ENCODE measurements around the gene SORBS2.

SORBS2 gene

GRCh38 chr4:185542626-185543315 lies 269.2 kb downstream of the SORBS2 start:
- no peak for FAIRE-seq
- DNase-seq (ENCODE audit: extremely low spot score, insufficient read length, low read depth), result no peak

- no peak for FAIRE-seq
- DNase-seq (ENCODE audit: extremely low spot score, insufficient read length, low read depth), result no peak
Observed at GRCh38 chr4:185541251-185541727, 270.7 kb downstream of the SORBS2 start.

- FAIRE-seq, result no peak
Observed at GRCh38 chr4:185540487-185541120, 271.4 kb downstream of the SORBS2 start.

GRCh38 chr4:185540040-185540439 lies 272.0 kb downstream of the SORBS2 start:
- DNase-seq (ENCODE audit: extremely low spot score, insufficient read length, low read depth), result no peak
- FAIRE-seq, result no peak

More at GRCh38 chr4:185540487-185541120, 271.4 kb downstream of the SORBS2 start:
- DNase-seq (ENCODE audit: extremely low spot score, insufficient read length, low read depth), result no peak

GRCh38 chr4:185538806-185539205 lies 273.2 kb downstream of the SORBS2 start:
- no peak for FAIRE-seq
- no peak for DNase-seq (ENCODE audit: extremely low spot score, insufficient read length, low read depth)

GRCh38 chr4:185536411-185536709 lies 275.6 kb downstream of the SORBS2 start:
- no peak for DNase-seq (ENCODE audit: extremely low spot score, insufficient read length, low read depth)

GRCh38 chr4:185535612-185536410 lies 276.2 kb downstream of the SORBS2 start:
- FAIRE-seq (no peak), DNase-seq (ENCODE audit: extremely low spot score, insufficient read length, low read depth) (no peak)

More at GRCh38 chr4:185536411-185536709, 275.6 kb downstream of the SORBS2 start:
- FAIRE-seq, result no peak

Data from GM18507 (cell line).